ENCODE results near the gene HOXC12.

GRCh38 chr12:53928054-53928835 lies 26.5 kb upstream of the HOXC12 start:
- TF ChIP-seq CTCF (IDR thresholded peaks at IDR 0.05) (no peak), MYBL2 (CRISPR knock-in tag; IDR thresholded peaks at IDR 0.05) (no peak), FOXJ3 (CRISPR knock-in tag; IDR thresholded peaks at IDR 0.05; ENCODE audit: borderline replicate concordance) (no peak), USF1 (CRISPR knock-in tag; IDR thresholded peaks at IDR 0.05) (no peak), ZNF396 (CRISPR knock-in tag; IDR thresholded peaks at IDR 0.05; ENCODE audit: borderline replicate concordance) (no peak), ZNF263 (CRISPR knock-in tag; IDR thresholded peaks at IDR 0.05; ENCODE audit: low read depth) (no peak), FOXP1 (CRISPR knock-in tag; IDR thresholded peaks at IDR 0.05; ENCODE audit: borderline replicate concordance) (no peak), ATF1 (CRISPR knock-in tag; IDR thresholded peaks at IDR 0.05) (no peak), CBFB (CRISPR knock-in tag; IDR thresholded peaks at IDR 0.05; ENCODE audit: low read depth) (no peak), CREB1 (CRISPR knock-in tag; IDR thresholded peaks at IDR 0.05) (no peak), ZNF232 (CRISPR knock-in tag; IDR thresholded peaks at IDR 0.05) (no peak)
- TF ChIP-seq, protein P1, sequence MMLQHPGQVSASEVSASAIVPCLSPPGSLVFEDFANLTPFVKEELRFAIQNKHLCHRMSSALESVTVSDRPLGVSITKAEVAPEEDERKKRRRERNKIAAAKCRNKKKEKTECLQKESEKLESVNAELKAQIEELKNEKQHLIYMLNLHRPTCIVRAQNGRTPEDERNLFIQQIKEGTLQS (CRISPR knock-in tag; conservative IDR thresholded peaks at IDR 0.05), result no peak
- TF ChIP-seq, protein P2, sequence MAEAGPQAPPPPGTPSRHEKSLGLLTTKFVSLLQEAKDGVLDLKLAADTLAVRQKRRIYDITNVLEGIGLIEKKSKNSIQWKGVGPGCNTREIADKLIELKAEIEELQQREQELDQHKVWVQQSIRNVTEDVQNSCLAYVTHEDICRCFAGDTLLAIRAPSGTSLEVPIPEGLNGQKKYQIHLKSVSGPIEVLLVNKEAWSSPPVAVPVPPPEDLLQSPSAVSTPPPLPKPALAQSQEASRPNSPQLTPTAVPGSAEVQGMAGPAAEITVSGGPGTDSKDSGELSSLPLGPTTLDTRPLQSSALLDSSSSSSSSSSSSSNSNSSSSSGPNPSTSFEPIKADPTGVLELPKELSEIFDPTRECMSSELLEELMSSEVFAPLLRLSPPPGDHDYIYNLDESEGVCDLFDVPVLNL (CRISPR knock-in tag; IDR thresholded peaks at IDR 0.05; ENCODE audit: borderline replicate concordance, low read depth), result no peak
- TF ChIP-seq, protein P3, sequence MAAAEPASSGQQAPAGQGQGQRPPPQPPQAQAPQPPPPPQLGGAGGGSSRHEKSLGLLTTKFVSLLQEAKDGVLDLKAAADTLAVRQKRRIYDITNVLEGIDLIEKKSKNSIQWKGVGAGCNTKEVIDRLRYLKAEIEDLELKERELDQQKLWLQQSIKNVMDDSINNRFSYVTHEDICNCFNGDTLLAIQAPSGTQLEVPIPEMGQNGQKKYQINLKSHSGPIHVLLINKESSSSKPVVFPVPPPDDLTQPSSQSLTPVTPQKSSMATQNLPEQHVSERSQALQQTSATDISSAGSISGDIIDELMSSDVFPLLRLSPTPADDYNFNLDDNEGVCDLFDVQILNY (CRISPR knock-in tag; IDR thresholded peaks at IDR 0.05), result no peak

Data from WTC11 (cell line).